Keratinocyte (primary cell): ENCODE data around the gene PTX3. TPM values are rescaled to one million over a fixed set of nuclear protein-coding genes. Genes with fewer than 3 reads are reported as not detected.

Experiments used
- DNase-seq: peaks from one replicate; pipeline ENCODE4 v3.0.0-alpha.2; 2011; ENCODE audit warnings: low read depth, missing footprints, low spot score
- FAIRE-seq: peaks from 2 replicates; lab custom pipeline; 2011; peaks lifted over from hg19 to GRCh38; lab: Jason Lieb, UNC
- H2AFZ ChIP-seq: 2 replicates; pipeline ENCODE4 v1.6.0; 2012; ENCODE audit warnings: low read length, control low read depth, inconsistent platforms; ENCODE audit not compliant: control insufficient read depth
- H3K27ac ChIP-seq: 2 replicates; pipeline ENCODE4 v1.5.1; 2011; ENCODE audit warnings: low read length; ENCODE audit not compliant: control insufficient read depth, insufficient read depth
- H3K27me3 ChIP-seq: 3 replicates; pipeline ENCODE4 v1.6.0; 2011; ENCODE audit warnings: low read length; ENCODE audit not compliant: control insufficient read depth, insufficient read depth; ENCODE audit errors: extremely low read depth
- H3K36me3 ChIP-seq, 2 experiments: 2 replicates in 1 of 2; 3 replicates in 1 of 2; pipeline ENCODE4 v1.5.1; 2011; ENCODE audit warnings: low read length in 2 of 2, mild to moderate bottlenecking in 1 of 2; ENCODE audit not compliant: control insufficient read depth in 2 of 2, insufficient read depth in 2 of 2; ENCODE audit errors: extremely low read depth in 1 of 2
- H3K4me1 ChIP-seq: 3 replicates; pipeline ENCODE4 v1.5.1; 2011; ENCODE audit warnings: low read length; ENCODE audit not compliant: control insufficient read depth, insufficient read depth; ENCODE audit errors: extremely low read depth
- H3K4me2 ChIP-seq: 3 replicates; pipeline ENCODE4 v1.6.0; 2011; ENCODE audit warnings: low read depth, low read length; ENCODE audit not compliant: control insufficient read depth, insufficient read depth; ENCODE audit errors: extremely low read depth
- H3K4me3 ChIP-seq, 3 experiments: fragments of 200-600 bp in 1 of 3; sonication (generic) in 1 of 3; 2 replicates in 2 of 3; 3 replicates in 1 of 3; pipeline ENCODE4 v1.5.1; 2011 to 2016; ENCODE audit warnings: low read length in 3 of 3, mild to moderate bottlenecking in 3 of 3, control low read depth in 2 of 3, inconsistent platforms in 1 of 3, low read depth in 1 of 3, mixed read lengths in 1 of 3, mixed run types in 1 of 3, moderate library complexity in 1 of 3; ENCODE audit not compliant: control insufficient read depth in 2 of 3, insufficient read depth in 2 of 3; ENCODE audit errors: extremely low read depth in 1 of 3
- H3K79me2 ChIP-seq: 2 replicates; pipeline ENCODE4 v1.6.0; 2012; ENCODE audit warnings: low read length; ENCODE audit not compliant: control insufficient read depth, insufficient read depth
- H3K9ac ChIP-seq: 3 replicates; pipeline ENCODE4 v1.6.0; 2011; ENCODE audit warnings: low read length; ENCODE audit not compliant: control insufficient read depth, insufficient read depth; ENCODE audit errors: extremely low read depth
- H3K9me1 ChIP-seq: 3 replicates; pipeline ENCODE4 v1.6.0; 2011; ENCODE audit warnings: low read length; ENCODE audit not compliant: control insufficient read depth, insufficient read depth; ENCODE audit errors: extremely low read depth
- H3K9me3 ChIP-seq: 2 replicates; pipeline ENCODE4 v1.5.1; 2012; ENCODE audit warnings: low read depth, low read length; ENCODE audit not compliant: control insufficient read depth
- H4K20me1 ChIP-seq: 3 replicates; pipeline ENCODE4 v1.6.0; 2011; ENCODE audit warnings: low read length; ENCODE audit not compliant: control insufficient read depth, insufficient read depth; ENCODE audit errors: extremely low read depth
- EZH2 ChIP-seq: IDR thresholded peaks from one replicate; pipeline ENCODE4 v1.6.1; 2012; ENCODE audit warnings: inconsistent platforms, mild to moderate bottlenecking, low read length, moderate library complexity
- dilution Hi-C: fragments of 300-500 bp; cut with MboI; formaldehyde crosslinking; loops from one replicate; pipeline ENCODE4 v1.7.0; 2020; ENCODE audit warnings: low sequenced_read_pairs; ENCODE audit not compliant: extremely low pct_ligation_motif_present
- polyA minus RNA-seq, 3 experiments: library from RNA; depleted of rRNA, polyadenylated mRNA; stranded (reverse); fragments of >200 nt; gene quantifications; 1 replicate in 1 of 3; 2 replicates in 1 of 3; 3 replicates in 1 of 3; pipeline ENCODE4 v1.2.3, GENCODE V29; 2011
- polyA plus RNA-seq, 5 experiments: library from polyadenylated mRNA; depleted of rRNA in 3 of 5; stranded (reverse) in 3 of 5; stranded (forward) in 1 of 5; unstranded in 1 of 5; fragments of >200 nt; gene quantifications; 1 replicate in 1 of 5; 2 replicates in 3 of 5; 3 replicates in 1 of 5; pipeline versions ENCODE4 v1.2.1 to v1.2.3, GENCODE V29; 2011 to 2012; ENCODE audit warnings: missing spikeins in 2 of 5, low read depth in 1 of 5, low replicate concordance in 1 of 5
- TF ChIP-seq, protein P1 (sequence below), 3 experiments: IDR thresholded peaks in 1 of 3; conservative IDR thresholded peaks in 1 of 3; optimal IDR thresholded peaks in 1 of 3; 2 replicates in 2 of 3; 3 replicates in 1 of 3; pipeline versions ENCODE3 to v1.5.1; 2011; ENCODE audit warnings: low read length in 3 of 3, mild to moderate bottlenecking in 3 of 3, moderate library complexity in 2 of 3, control low read depth in 1 of 3, inconsistent platforms in 1 of 3; ENCODE audit not compliant: insufficient read depth in 2 of 3; ENCODE audit errors: extremely low read depth in 1 of 3

PTX3 gene
- polyA plus RNA-seq (0.13 to 0.16 TPM (median 0.14 TPM) in 3 replicates), polyA minus RNA-seq (0.16 TPM in 1 of 3 replicates, not detected in the others)
- not detected for polyA plus RNA-seq (2011; ENCODE audit: low read depth)
- 0.04 and 0.09 TPM in 2 replicates for polyA plus RNA-seq (2011; cell fraction: cytosol; rRNA removed)
- polyA plus RNA-seq (2011; cell fraction: nucleus; rRNA removed): 0.05 and 0.31 TPM in 2 replicates
- polyA plus RNA-seq (2012; ENCODE audit: low replicate concordance): 0.06 TPM in 1 of 2 replicates, not detected in the other
- not detected for polyA minus RNA-seq (2011; cell fraction: cytosol; rRNA and poly(A)+ RNA removed)
- polyA minus RNA-seq (2011; cell fraction: nucleus; rRNA and poly(A)+ RNA removed): not detected in 2 replicates

- Histone ChIP-seq H3K4me1 (peaks cover 11% of the 10 kb centered on the region), H2AFZ (peak within 1 kb of the TSS; percentile 54), H4K20me1 (no peaks in the 10 kb centered on the region), H3K27me3 (peaks cover 8% of the 10 kb centered on the region), H3K9ac (peak within 1 kb of the TSS; percentile 18), H3K79me2 (no peaks in the 10 kb centered on the region), H3K27ac (no peak within 1 kb of the TSS), H3K36me3 (no peaks in the 10 kb centered on the region), H3K9me1 (no peaks in the 10 kb centered on the region), H3K4me2 (peak within 1 kb of the TSS; percentile 66), H3K4me3 (peak within 1 kb of the TSS; percentile 5 to 56 (median 44)), H3K9me3 (no peaks in the 10 kb centered on the region)
- DNase-seq: no peak
- TF ChIP-seq, protein P1, sequence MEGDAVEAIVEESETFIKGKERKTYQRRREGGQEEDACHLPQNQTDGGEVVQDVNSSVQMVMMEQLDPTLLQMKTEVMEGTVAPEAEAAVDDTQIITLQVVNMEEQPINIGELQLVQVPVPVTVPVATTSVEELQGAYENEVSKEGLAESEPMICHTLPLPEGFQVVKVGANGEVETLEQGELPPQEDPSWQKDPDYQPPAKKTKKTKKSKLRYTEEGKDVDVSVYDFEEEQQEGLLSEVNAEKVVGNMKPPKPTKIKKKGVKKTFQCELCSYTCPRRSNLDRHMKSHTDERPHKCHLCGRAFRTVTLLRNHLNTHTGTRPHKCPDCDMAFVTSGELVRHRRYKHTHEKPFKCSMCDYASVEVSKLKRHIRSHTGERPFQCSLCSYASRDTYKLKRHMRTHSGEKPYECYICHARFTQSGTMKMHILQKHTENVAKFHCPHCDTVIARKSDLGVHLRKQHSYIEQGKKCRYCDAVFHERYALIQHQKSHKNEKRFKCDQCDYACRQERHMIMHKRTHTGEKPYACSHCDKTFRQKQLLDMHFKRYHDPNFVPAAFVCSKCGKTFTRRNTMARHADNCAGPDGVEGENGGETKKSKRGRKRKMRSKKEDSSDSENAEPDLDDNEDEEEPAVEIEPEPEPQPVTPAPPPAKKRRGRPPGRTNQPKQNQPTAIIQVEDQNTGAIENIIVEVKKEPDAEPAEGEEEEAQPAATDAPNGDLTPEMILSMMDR (optimal IDR thresholded peaks at IDR 0.05 in 1 of 3, IDR thresholded peaks at IDR 0.05 in 1 of 3, conservative IDR thresholded peaks at IDR 0.05 in 1 of 3; ENCODE audit: extremely low read depth in 1 of 3, insufficient read depth in 2 of 3, low read length in 3 of 3): no peak
- no peak for TF ChIP-seq EZH2
- no peak for FAIRE-seq
- dilution Hi-C loops: no loop called here
Observed at GRCh38 chr3:157436583-157437291, at the start of gene PTX3. PTX3 (plus strand) TSS chr3:157436850; CDS start chr3:157436934, 84 bp downstream.

GRCh38 chr3:157387708-157388435 lies 48.8 kb upstream of the PTX3 start:
- Histone ChIP-seq H3K4me1 (peaks cover 10% of the 10 kb centered on the region), H2AFZ (no peak overlapping the region), H3K9me3 (no peaks in the 10 kb centered on the region), H3K4me2 (no peak overlapping the region), H3K4me3 (no peak overlapping the region), H3K79me2 (no peaks in the 10 kb centered on the region), H4K20me1 (no peaks in the 10 kb centered on the region), H3K27ac (no peak overlapping the region), H3K27me3 (no peaks in the 10 kb centered on the region), H3K9me1 (no peaks in the 10 kb centered on the region), H3K36me3 (no peaks in the 10 kb centered on the region), H3K9ac (no peak overlapping the region)
- dilution Hi-C loops: no loop called here
- DNase-seq: no peak
- no peak for FAIRE-seq
- no peak for TF ChIP-seq EZH2
- TF ChIP-seq, protein P1 (optimal IDR thresholded peaks at IDR 0.05 in 1 of 3, IDR thresholded peaks at IDR 0.05 in 1 of 3, conservative IDR thresholded peaks at IDR 0.05 in 1 of 3; ENCODE audit: extremely low read depth in 1 of 3, insufficient read depth in 2 of 3, low read length in 3 of 3): no peak
